Measurements from ENCODE around the gene UVRAG. TPM values are rescaled to one million over a fixed set of nuclear protein-coding genes. Genes with fewer than 3 reads are reported as not detected.
A peak's percentile ranks its signal among the peaks of the same experiment; 100 is the strongest.

Gene UVRAG
- total and polyA plus RNA-seq, 8 donors: 4.7 to 55.5 (median 20.5) TPM

GRCh38 chr11:76026281-76026680, 211.3 kb downstream of the UVRAG start:
- no peak for DNase-seq
- intact Hi-C loops (cut with DNase I; ENCODE audit: low total_unique reads): no loop called here
- H3K36me3 ChIP-seq: peaks cover 0 to 16% (median 0%) of the 10 kb centered on the region in 4 donors
- peaks cover 5 to 33% (median 18%) of the 10 kb centered on the region in 4 donors for H3K4me1 ChIP-seq
- H3K27ac ChIP-seq: no peak overlapping the region
- no peak overlapping the region for H3K4me3 ChIP-seq
- H3K9me3 ChIP-seq: peaks cover 0 to 6% (median 0%) of the 10 kb centered on the region in 4 donors
- no peak for TF ChIP-seq POLR2A (IDR thresholded peaks at IDR 0.05)
- no peak for TF ChIP-seq EP300 (IDR thresholded peaks at IDR 0.05)
- no peak for TF ChIP-seq CTCF (IDR thresholded peaks at IDR 0.05)
- no peak for TF ChIP-seq POLR2AphosphoS5 (IDR thresholded peaks at IDR 0.05)
- H3K27me3 ChIP-seq: no peaks in the 10 kb centered on the region

- Histone ChIP-seq H3K4me1 (peaks cover 5 to 33% (median 18%) of the 10 kb centered on the region in 4 donors), H3K27ac (no peak overlapping the region), H3K9me3 (peaks cover 0 to 6% (median 0%) of the 10 kb centered on the region in 4 donors), H3K4me3 (no peak overlapping the region), H3K36me3 (peaks cover 0 to 13% (median 0%) of the 10 kb centered on the region in 4 donors), H3K27me3 (no peaks in the 10 kb centered on the region)
- intact Hi-C loops (cut with DNase I; ENCODE audit: low total_unique reads): no loop called here
- TF ChIP-seq POLR2AphosphoS5 (IDR thresholded peaks at IDR 0.05) (no peak), POLR2A (IDR thresholded peaks at IDR 0.05) (no peak), EP300 (IDR thresholded peaks at IDR 0.05) (no peak), CTCF (IDR thresholded peaks at IDR 0.05) (no peak)
- 94 to 100% (median 97%) methylated on average over 1 of the region's 1 CpG for WGBS, 5 donors
- DNase-seq: no peak
Observed at GRCh38 chr11:76026862-76027261, 211.9 kb downstream of the UVRAG start.

GRCh38 chr11:76030286-76030685, 215.3 kb downstream of the UVRAG start:
- H3K4me1 ChIP-seq: peaks cover 0 to 23% (median 9%) of the 10 kb centered on the region in 4 donors
- H3K27ac ChIP-seq: no peak overlapping the region
- H3K9me3 ChIP-seq: peaks cover 0 to 6% (median 0%) of the 10 kb centered on the region in 4 donors
- no peak overlapping the region for H3K4me3 ChIP-seq
- peak in 1 of 2 donors; percentile 16 for DNase-seq
- intact Hi-C loops (cut with DNase I; ENCODE audit: low total_unique reads): no loop called here
- peaks cover 0 to 10% (median 0%) of the 10 kb centered on the region in 4 donors for H3K36me3 ChIP-seq
- TF ChIP-seq EP300 (IDR thresholded peaks at IDR 0.05) (no peak), POLR2AphosphoS5 (IDR thresholded peaks at IDR 0.05) (no peak), POLR2A (IDR thresholded peaks at IDR 0.05) (no peak), CTCF (IDR thresholded peaks at IDR 0.05) (no peak)
- WGBS, 5 donors: 57 to 82% (median 76%) methylated on average over 5 of the region's 5 CpGs
- H3K27me3 ChIP-seq: no peaks in the 10 kb centered on the region

- H3K27ac ChIP-seq: no peak overlapping the region
- WGBS, 5 donors: 89 to 100% (median 95%) methylated on average over 1 of the region's 1 CpG
Observed at GRCh38 chr11:76030968-76031590, 216.1 kb downstream of the UVRAG start.

More at GRCh38 chr11:76030968-76031590, 216.1 kb downstream of the UVRAG start:
- peaks cover 0 to 18% (median 4%) of the 10 kb centered on the region in 4 donors for H3K4me1 ChIP-seq
- no peaks in the 10 kb centered on the region for H3K27me3 ChIP-seq
- no peak overlapping the region for H3K4me3 ChIP-seq
- H3K36me3 ChIP-seq: peaks cover 0 to 10% (median 0%) of the 10 kb centered on the region in 4 donors
- TF ChIP-seq CTCF (IDR thresholded peaks at IDR 0.05) (no peak), POLR2AphosphoS5 (IDR thresholded peaks at IDR 0.05) (no peak), POLR2A (IDR thresholded peaks at IDR 0.05) (no peak), EP300 (IDR thresholded peaks at IDR 0.05) (no peak)
- intact Hi-C loops (cut with DNase I; ENCODE audit: low total_unique reads): no loop called here
- DNase-seq: no peak
- peaks cover 0 to 6% (median 0%) of the 10 kb centered on the region in 4 donors for H3K9me3 ChIP-seq

Measured in stomach (tissue), 9 donors.